Measurements from ENCODE around the gene KLHL41. TPM values are rescaled to one million over a fixed set of nuclear protein-coding genes. Genes with fewer than 3 reads are reported as not detected.

The KLHL41 gene
- total and polyA plus RNA-seq, 4 donors = 0.10 to 0.33 (median 0.26) TPM

- TF ChIP-seq CTCF (IDR thresholded peaks at IDR 0.05; ENCODE audit: low read depth, low read length, missing input control) (no peak), HNF4A (conservative IDR thresholded peaks at IDR 0.05) (no peak), TAF1 (conservative IDR thresholded peaks at IDR 0.05) (no peak), NR2F2 (IDR thresholded peaks at IDR 0.05) (no peak)
Measured at GRCh38 chr2:169540146-169540545, 30.6 kb downstream of the KLHL41 start (continued).

- H3K36me3 ChIP-seq (ENCODE audit: control insufficient read depth in 4 of 4, insufficient read depth in 3 of 4, low read depth in 1 of 4, low read length in 3 of 4) = peaks cover 2 to 5% (median 3%) of the 10 kb centered on the region in 4 donors
- H3K9ac ChIP-seq (ENCODE audit: low read depth in 1 of 2, low read length in 2 of 2) = no peak overlapping the region
- no peaks in the 10 kb centered on the region for H3K27me3 ChIP-seq (ENCODE audit: control insufficient read depth in 4 of 4, insufficient read depth in 4 of 4, low read length in 3 of 4)
- WGBS = 93% methylated on average over 3 of the region's 3 CpGs
- no peaks in the 10 kb centered on the region for H3K9me3 ChIP-seq (ENCODE audit: control insufficient read depth in 4 of 4, low read length in 3 of 4)
- no peak overlapping the region for H3K27ac ChIP-seq (ENCODE audit: low read depth in 1 of 2, low read length in 2 of 2)
- no peak for DNase-seq (ENCODE audit: low spot score)
- TF ChIP-seq TAF1 (conservative IDR thresholded peaks at IDR 0.05) (no peak), CTCF (IDR thresholded peaks at IDR 0.05; ENCODE audit: low read depth, low read length, missing input control) (no peak), ZBTB33 (IDR thresholded peaks at IDR 0.05) (no peak), GABPA (IDR thresholded peaks at IDR 0.05 in 1 of 2, conservative IDR thresholded peaks at IDR 0.05 in 1 of 2) (no peak), NR2F2 (IDR thresholded peaks at IDR 0.05) (no peak), YY1 (IDR thresholded peaks at IDR 0.05) (no peak), REST (IDR thresholded peaks at IDR 0.05) (no peak), SP1 (IDR thresholded peaks at IDR 0.05) (no peak), RXRA (IDR thresholded peaks at IDR 0.05) (no peak), ATF3 (IDR thresholded peaks at IDR 0.05) (no peak), HNF4G (IDR thresholded peaks at IDR 0.05) (no peak), HNF4A (conservative IDR thresholded peaks at IDR 0.05) (no peak), FOXA1 (IDR thresholded peaks at IDR 0.05) (no peak), RAD21 (IDR thresholded peaks at IDR 0.05) (no peak), JUND (IDR thresholded peaks at IDR 0.05) (no peak), FOXA2 (IDR thresholded peaks at IDR 0.05) (no peak)
- no peak overlapping the region for H3K4me3 ChIP-seq (ENCODE audit: low read depth in 1 of 3, low read length in 3 of 3)
- H3K4me1 ChIP-seq (ENCODE audit: control insufficient read depth in 4 of 4, insufficient read depth in 4 of 4, low read length in 3 of 4) = no peaks in the 10 kb centered on the region
Measured at GRCh38 chr2:169542433-169542832, 32.9 kb downstream of the KLHL41 start.
